ENCODE data around the gene GPR37L1.
"Not testable (repeated sequence)": the region's sequence is repeated elsewhere in the genome, so short reads cannot be mapped to it uniquely, and the experiment has no call there.

Gene GPR37L1

GRCh38 chr1:202143768-202144401, 21.2 kb downstream of the GPR37L1 start:
- Histone ChIP-seq H3K36me3 (ENCODE audit: control insufficient read depth, low read length) (peaks cover 39% of the 10 kb centered on the region), H3K4me3 (ENCODE audit: low read length) (peak overlapping the region; percentile 97), H4K20me1 (ENCODE audit: control insufficient read depth, insufficient read depth, low read depth, low read length) (peaks cover 12% of the 10 kb centered on the region), H3K79me2 (ENCODE audit: control insufficient read depth, low read length) (peaks cover 56% of the 10 kb centered on the region), H3K27me3 (ENCODE audit: control insufficient read depth, low read length) (no peaks in the 10 kb centered on the region), H3K9me3 (ENCODE audit: control insufficient read depth, insufficient read depth, low read length) (no peaks in the 10 kb centered on the region), H3K4me2 (ENCODE audit: low read length) (peak overlapping the region; percentile 92), H3K9me2 (replicated peaks; ENCODE audit: control insufficient read depth, low read length) (no peaks in the 10 kb centered on the region), H3K27ac (ENCODE audit: low read depth, low read length) (peak overlapping the region; percentile 73), H3K4me1 (ENCODE audit: control insufficient read depth, low read length) (peaks cover 21% of the 10 kb centered on the region), H3F3A (ENCODE audit: control insufficient read depth, insufficient read depth) (peaks cover 15% of the 10 kb centered on the region)
- TF ChIP-seq EZH2phosphoT487 (IDR thresholded peaks at IDR 0.05; ENCODE audit: borderline replicate concordance, low read length) = no peak

DNA sequence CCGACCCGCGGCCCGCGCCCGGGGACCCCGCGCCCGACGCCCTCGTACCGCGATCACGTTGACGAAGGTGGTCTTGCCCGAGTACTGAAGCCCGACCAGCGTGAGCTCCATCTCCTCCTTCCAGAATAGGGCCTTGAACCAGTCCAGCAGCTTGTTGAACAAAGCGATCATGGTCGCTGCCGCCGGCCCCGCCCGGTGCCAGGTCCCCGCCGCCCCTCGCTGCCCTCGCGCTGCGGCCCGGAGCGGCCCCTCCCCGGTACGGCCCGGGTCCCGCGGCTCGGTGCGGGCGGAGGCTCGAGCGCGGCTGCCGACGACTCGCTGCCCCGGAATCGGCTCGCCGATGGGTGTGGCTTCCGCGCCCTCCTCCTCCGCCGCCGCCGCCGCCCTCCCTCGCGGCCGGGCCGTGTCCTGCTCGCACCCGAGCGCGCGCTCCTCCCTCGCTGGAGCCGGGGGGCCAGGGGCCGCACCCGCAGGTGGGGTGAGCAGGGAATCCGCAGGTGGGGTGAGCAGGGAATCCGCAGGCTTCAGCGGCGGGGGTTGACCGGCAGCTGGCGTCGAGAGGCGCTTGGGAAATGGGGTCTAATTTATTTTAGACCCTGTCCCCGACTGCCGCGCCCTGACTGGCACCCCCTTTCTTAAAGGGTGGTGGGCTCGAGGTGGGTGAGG, 21.8 kb downstream of the GPR37L1 start, which contains the start of gene ARL8A:
TSS of gene ARL8A (minus strand) at position 336 of the 666 bp plus-strand sequence. CDS start at position 171, 165 bp downstream.
- Histone ChIP-seq H4K20me1 (ENCODE audit: control insufficient read depth, insufficient read depth, low read depth, low read length) (peaks cover 12% of the 10 kb centered on the region), H3K4me1 (ENCODE audit: control insufficient read depth, low read length) (peaks cover 21% of the 10 kb centered on the region), H3K9me3 (ENCODE audit: control insufficient read depth, insufficient read depth, low read length) (no peaks in the 10 kb centered on the region), H3K79me2 (ENCODE audit: control insufficient read depth, low read length) (peaks cover 52% of the 10 kb centered on the region), H3K4me3 (ENCODE audit: low read length) (peak within 1 kb of the TSS; percentile 97), H3K27me3 (ENCODE audit: control insufficient read depth, low read length) (no peaks in the 10 kb centered on the region), H3K27ac (ENCODE audit: low read depth, low read length) (peak within 1 kb of the TSS; percentile 73), H3K4me2 (ENCODE audit: low read length) (peak within 1 kb of the TSS; percentile 92), H3K9me2 (replicated peaks; ENCODE audit: control insufficient read depth, low read length) (no peaks in the 10 kb centered on the region), H3K36me3 (ENCODE audit: control insufficient read depth, low read length) (peaks cover 42% of the 10 kb centered on the region), H3F3A (ENCODE audit: control insufficient read depth, insufficient read depth) (peaks cover 18% of the 10 kb centered on the region)
- TF ChIP-seq EZH2phosphoT487 (IDR thresholded peaks at IDR 0.05; ENCODE audit: borderline replicate concordance, low read length) = no peak
- TF ChIP-seq CTCF (IDR thresholded peaks at IDR 0.05; ENCODE audit: low read depth, low read length, poor library complexity, severe bottlenecking) = no peak

- TF ChIP-seq EZH2phosphoT487 (IDR thresholded peaks at IDR 0.05; ENCODE audit: borderline replicate concordance, low read length) = no peak
- no peak for TF ChIP-seq CTCF (IDR thresholded peaks at IDR 0.05; ENCODE audit: low read depth, low read length, poor library complexity, severe bottlenecking)
- H3K4me2 ChIP-seq (ENCODE audit: low read length) = peak overlapping the region; percentile 92
- peaks cover 19% of the 10 kb centered on the region for H3F3A ChIP-seq (ENCODE audit: control insufficient read depth, insufficient read depth)
- no peaks in the 10 kb centered on the region for H3K27me3 ChIP-seq (ENCODE audit: control insufficient read depth, low read length)
- peaks cover 49% of the 10 kb centered on the region for H3K36me3 ChIP-seq (ENCODE audit: control insufficient read depth, low read length)
- no peaks in the 10 kb centered on the region for H3K9me3 ChIP-seq (ENCODE audit: control insufficient read depth, insufficient read depth, low read length)
- H3K4me1 ChIP-seq (ENCODE audit: control insufficient read depth, low read length) = peaks cover 21% of the 10 kb centered on the region
- H3K9me2 ChIP-seq (replicated peaks; ENCODE audit: control insufficient read depth, low read length) = no peaks in the 10 kb centered on the region
- peak overlapping the region; percentile 24; the same call in 1 of the 2 replicates for H3K27ac ChIP-seq (ENCODE audit: low read depth, low read length)
- peak overlapping the region; percentile 97 for H3K4me3 ChIP-seq (ENCODE audit: low read length)
- peaks cover 12% of the 10 kb centered on the region for H4K20me1 ChIP-seq (ENCODE audit: control insufficient read depth, insufficient read depth, low read depth, low read length)
- H3K79me2 ChIP-seq (ENCODE audit: control insufficient read depth, low read length) = peaks cover 47% of the 10 kb centered on the region
Observed at GRCh38 chr1:202145068-202145743, 22.5 kb downstream of the GPR37L1 start.

GRCh38 chr1:202145744-202146140, 23.0 kb downstream of the GPR37L1 start:
- H3K27ac ChIP-seq (ENCODE audit: low read depth, low read length); H3K9me2 ChIP-seq (replicated peaks; ENCODE audit: control insufficient read depth, low read length); H3K4me3 ChIP-seq (ENCODE audit: low read length); H3K9me3 ChIP-seq (ENCODE audit: control insufficient read depth, insufficient read depth, low read length); H3K27me3 ChIP-seq (ENCODE audit: control insufficient read depth, low read length): not testable (repeated sequence)
- Histone ChIP-seq H4K20me1 (ENCODE audit: control insufficient read depth, insufficient read depth, low read depth, low read length) (peaks cover 12% of the 10 kb centered on the region), H3F3A (ENCODE audit: control insufficient read depth, insufficient read depth) (peaks cover 19% of the 10 kb centered on the region), H3K4me2 (ENCODE audit: low read length) (peak overlapping the region; percentile 92), H3K4me1 (ENCODE audit: control insufficient read depth, low read length) (peaks cover 21% of the 10 kb centered on the region), H3K79me2 (ENCODE audit: control insufficient read depth, low read length) (peaks cover 41% of the 10 kb centered on the region), H3K36me3 (ENCODE audit: control insufficient read depth, low read length) (peaks cover 51% of the 10 kb centered on the region)

Measured in DOHH2 (cell line).